ENCODE results near the gene COBLL1. TPM values are rescaled to one million over a fixed set of nuclear protein-coding genes. Genes with fewer than 3 reads are reported as not detected.

COBLL1 gene
- total RNA-seq, 1 experiment from 2014 or later = 8.3 TPM

GRCh38 chr2:164859251-164859818 lies 17.7 kb upstream of the COBLL1 start:
- DNase-seq (ENCODE audit: low read depth) = no peak

- DNase-seq (ENCODE audit: low read depth) = no peak
These were observed 10.5 kb upstream of the COBLL1 start for GRCh38 chr2:164852086-164852485.

GRCh38 chr2:164850235-164850634 lies 8.6 kb upstream of the COBLL1 start:
- no peak for DNase-seq (ENCODE audit: low read depth)

GRCh38 chr2:164849506-164849905 lies 7.9 kb upstream of the COBLL1 start:
- no peak for DNase-seq (ENCODE audit: low read depth)

GRCh38 chr2:164847981-164848741 lies 6.5 kb upstream of the COBLL1 start:
- DNase-seq (ENCODE audit: low read depth) = no peak

- no peak for DNase-seq (ENCODE audit: low read depth)
These were observed 5.7 kb upstream of the COBLL1 start for GRCh38 chr2:164847291-164847690.

- no peak for DNase-seq (ENCODE audit: low read depth)
These were observed 4.7 kb upstream of the COBLL1 start for GRCh38 chr2:164846276-164846675.

GRCh38 chr2:164843346-164843911 lies 1.8 kb upstream of the COBLL1 start:
- no peak for DNase-seq (ENCODE audit: low read depth)

- DNase-seq (ENCODE audit: low read depth) = no peak
These were observed 972 bp upstream of the COBLL1 start for GRCh38 chr2:164842624-164842966.

GRCh38 chr2:164840930-164841718 lies 499 bp downstream of the COBLL1 start:
- DNase-seq (ENCODE audit: low read depth) = peak; percentile 80

GRCh38 chr2:164840458-164840929 lies 1.1 kb downstream of the COBLL1 start:
- DNase-seq (ENCODE audit: low read depth) = peak; percentile 36

- peak; percentile 55 for DNase-seq (ENCODE audit: low read depth)
These were observed 1.6 kb downstream of the COBLL1 start for GRCh38 chr2:164839914-164840457.

GRCh38 chr2:164837807-164838206 lies 3.8 kb downstream of the COBLL1 start:
- no peak for DNase-seq (ENCODE audit: low read depth)

GRCh38 chr2:164836907-164837306 lies 4.7 kb downstream of the COBLL1 start:
- DNase-seq (ENCODE audit: low read depth) = no peak

GRCh38 chr2:164835302-164835701 lies 6.3 kb downstream of the COBLL1 start:
- no peak for DNase-seq (ENCODE audit: low read depth)

GRCh38 chr2:164831887-164832286 lies 9.7 kb downstream of the COBLL1 start:
- DNase-seq (ENCODE audit: low read depth) = no peak

- no peak for DNase-seq (ENCODE audit: low read depth)
These were observed 10.4 kb downstream of the COBLL1 start for GRCh38 chr2:164831180-164831579.

GRCh38 chr2:164826293-164827243 lies 15.1 kb downstream of the COBLL1 start:
- peak; percentile 12 for DNase-seq (ENCODE audit: low read depth)

GRCh38 chr2:164824872-164825271 lies 16.8 kb downstream of the COBLL1 start:
- DNase-seq (ENCODE audit: low read depth) = peak; percentile 66

- DNase-seq (ENCODE audit: low read depth) = no peak
These were observed 18.5 kb downstream of the COBLL1 start for GRCh38 chr2:164823126-164823525.
